Daoy (cell line): ENCODE measurements around the gene WHRN. TPM values are rescaled to one million over a fixed set of nuclear protein-coding genes. Genes with fewer than 3 reads are reported as not detected.

ENCODE experiments used
- DNase-seq: peaks from one replicate; pipeline ENCODE4 v3.0.0-alpha.2; 2015; ENCODE audit warnings: low read depth
- total RNA-seq: library from RNA; depleted of rRNA; stranded (reverse); fragments of >200 nt; shearing (Covaris generic); gene quantifications from 2 replicates; pipeline ENCODE4 v1.2.3, GENCODE V29; 2014

The WHRN gene
- total RNA-seq, 1 experiment from 2014 or later: 1.6 TPM

DNA sequence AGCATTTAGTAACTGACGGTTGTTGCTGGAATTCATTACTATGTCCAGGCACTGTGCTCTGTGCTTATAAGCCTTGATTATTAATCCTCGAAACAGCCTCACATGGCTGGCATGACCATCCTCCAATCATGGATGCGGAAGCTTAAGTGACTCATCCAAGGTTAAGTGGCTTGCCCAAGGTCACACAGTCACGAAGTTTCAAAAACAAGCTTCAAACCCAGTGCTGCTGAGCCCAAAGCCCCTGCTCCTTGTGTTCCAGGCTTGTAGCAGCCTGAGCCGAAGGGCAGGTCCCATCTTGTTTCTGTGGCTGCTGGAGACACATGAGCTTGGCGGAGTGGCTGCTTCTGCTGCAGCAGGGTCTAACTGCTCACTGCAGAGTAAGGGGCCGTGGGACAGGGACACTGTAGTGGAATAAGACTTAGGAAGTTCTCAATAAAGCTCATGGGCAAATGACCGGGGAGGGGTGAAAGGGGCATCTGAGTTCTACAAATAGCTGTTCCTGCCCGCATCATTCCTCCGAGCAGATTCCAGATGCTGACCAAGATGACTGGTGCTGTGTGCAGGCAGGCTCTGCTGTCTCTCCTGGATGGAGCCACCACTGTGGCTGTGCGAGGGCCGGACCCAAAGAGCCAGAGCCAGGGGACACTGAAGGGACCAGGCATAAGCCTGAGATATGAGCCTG, 32.4 kb downstream of the WHRN start:
- DNase-seq: no peak

- no peak for DNase-seq
These were observed 34.1 kb downstream of the WHRN start for GRCh38 chr9:114471157-114471556.

DNA sequence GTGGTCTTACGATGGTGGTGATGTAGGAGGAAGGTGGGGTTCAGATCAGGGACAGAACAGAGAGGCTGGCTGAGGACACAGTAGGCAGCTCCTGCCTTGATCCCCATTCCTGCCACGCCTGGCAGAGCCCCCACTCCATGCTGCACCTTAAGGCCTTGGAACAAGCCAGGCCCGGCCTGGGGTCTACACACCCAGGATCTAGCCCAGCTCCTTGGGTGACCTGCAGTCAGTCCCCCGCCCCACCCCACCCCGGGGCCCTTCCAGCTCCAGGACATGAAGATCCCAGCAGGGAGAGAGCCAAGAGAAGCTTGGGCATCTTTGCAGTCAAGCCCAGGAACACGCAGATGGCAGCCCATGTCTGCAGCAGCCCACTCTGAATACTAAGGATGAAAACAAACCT, 34.7 kb downstream of the WHRN start:
- no peak for DNase-seq

GRCh38 chr9:114470121-114470520, 35.2 kb downstream of the WHRN start:
- no peak for DNase-seq

GRCh38 chr9:114469091-114469853, 36.0 kb downstream of the WHRN start:
- no peak for DNase-seq

- no peak for DNase-seq
These were observed 37.4 kb downstream of the WHRN start for GRCh38 chr9:114467910-114468309.

GRCh38 chr9:114467226-114467750, 38.0 kb downstream of the WHRN start:
- no peak for DNase-seq

- DNase-seq: no peak
These were observed 39.1 kb downstream of the WHRN start for GRCh38 chr9:114465906-114466900.

DNA sequence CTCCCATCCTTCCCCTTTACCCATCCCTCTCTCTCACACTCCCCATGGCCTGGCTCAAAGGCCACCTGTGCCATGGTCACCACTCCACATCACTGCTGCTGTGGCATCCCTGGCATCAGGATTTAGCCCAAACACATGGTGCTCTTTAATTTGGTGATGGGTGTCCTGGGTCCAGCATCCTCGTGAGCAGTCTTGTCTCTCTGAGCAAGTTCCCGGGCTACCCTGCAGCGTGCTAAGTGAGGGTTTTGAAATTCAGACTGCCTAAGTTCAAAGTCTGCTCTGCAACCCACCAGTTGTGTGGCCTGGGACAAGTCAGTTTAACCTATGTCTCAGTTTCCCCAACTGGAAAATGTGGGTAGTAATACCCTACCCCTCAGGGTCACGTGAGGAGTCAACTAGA, 39.9 kb downstream of the WHRN start:
- DNase-seq: no peak

- no peak for DNase-seq
These were observed 40.8 kb downstream of the WHRN start for GRCh38 chr9:114464281-114465051.

- DNase-seq: no peak
These were observed 42.5 kb downstream of the WHRN start for GRCh38 chr9:114462791-114463190.

DNA sequence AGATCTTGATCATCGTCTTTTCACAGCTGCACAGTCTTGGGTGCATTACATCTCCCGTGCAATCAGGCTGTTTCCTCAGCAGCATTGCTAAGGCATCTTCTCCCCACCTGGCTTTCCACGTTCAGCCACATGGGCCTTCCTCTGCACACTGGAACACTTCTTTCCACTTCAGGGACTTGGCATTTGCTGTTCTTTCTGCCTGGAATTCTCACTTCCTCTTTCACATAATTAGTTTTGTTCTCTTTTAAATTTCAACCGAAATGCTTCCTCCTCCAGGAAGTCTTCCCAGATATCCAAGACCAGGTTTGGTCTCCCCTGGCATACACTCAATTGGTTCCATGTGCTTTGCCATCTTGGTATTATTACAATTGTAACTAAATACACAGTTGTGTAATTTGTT, 43.8 kb downstream of the WHRN start:
- no peak for DNase-seq

GRCh38 chr9:114460513-114461199, 44.6 kb downstream of the WHRN start:
- no peak for DNase-seq

DNA sequence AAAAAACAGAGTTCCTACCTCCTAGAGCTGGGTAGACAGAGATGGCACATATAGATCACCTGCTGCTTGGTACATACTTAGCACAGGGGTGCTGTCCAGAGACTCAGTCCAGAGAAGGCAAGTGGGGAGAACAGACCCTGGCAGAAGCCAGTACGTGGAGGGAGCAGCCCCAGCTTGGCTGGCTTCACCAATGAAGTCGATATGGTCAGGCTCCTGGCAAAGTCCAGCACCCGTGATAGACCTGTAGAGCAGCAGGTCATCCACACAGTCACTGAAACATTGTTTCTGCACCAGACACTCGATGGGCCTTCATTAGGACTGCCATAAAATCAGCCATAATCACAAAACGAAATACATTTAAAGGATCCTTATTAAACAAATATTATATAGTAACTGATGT, 45.8 kb downstream of the WHRN start:
- DNase-seq: no peak

- no peak for DNase-seq
These were observed 48.3 kb downstream of the WHRN start for GRCh38 chr9:114456929-114457328.

- no peak for DNase-seq
These were observed 50.6 kb downstream of the WHRN start for GRCh38 chr9:114454652-114455051.

DNA sequence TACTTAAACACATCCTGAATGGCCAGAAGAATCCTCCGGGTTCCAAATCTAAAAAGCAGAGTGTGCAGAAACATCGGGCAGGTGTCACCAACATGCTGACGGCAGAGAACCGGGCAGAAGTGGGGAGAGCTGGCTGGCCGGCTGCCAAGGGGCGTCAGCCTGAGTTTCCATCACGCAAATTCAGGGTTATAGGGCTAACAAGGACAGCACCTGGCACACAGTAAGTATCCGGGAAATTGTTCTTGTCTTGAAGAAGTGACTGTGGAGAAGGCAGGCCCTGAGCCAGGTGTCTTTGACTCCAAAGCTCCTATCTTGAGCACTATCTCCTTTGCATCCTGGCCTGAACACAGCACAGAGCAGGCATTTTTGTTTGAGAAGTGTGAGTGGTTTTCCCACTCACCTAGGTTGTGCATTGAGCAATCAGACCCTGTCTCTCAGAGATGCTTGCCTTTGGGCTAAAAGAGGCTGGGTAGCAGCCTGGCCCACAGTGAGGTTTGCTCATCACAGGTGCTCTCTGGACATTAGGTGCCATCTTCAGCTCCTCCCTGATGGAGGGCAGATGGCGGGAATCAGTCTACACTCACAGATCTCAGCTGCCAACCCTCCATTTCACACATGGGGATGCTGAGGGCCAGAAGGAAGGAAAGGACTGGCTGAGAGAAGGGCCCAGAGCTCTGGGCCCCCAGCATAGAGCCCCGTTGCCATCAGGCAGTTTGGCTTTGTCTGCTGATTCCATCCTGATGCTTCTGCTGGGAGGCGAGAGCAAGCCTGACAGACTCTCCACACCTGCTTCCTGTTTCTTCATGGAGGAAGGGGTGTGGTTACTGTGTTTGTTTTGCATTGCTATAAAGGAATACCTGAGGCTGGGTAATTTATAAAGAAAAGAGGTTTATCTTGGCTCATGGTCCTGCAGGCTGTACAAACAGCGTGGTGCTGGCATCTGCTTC, 52.8 kb downstream of the WHRN start:
- no peak for DNase-seq

DNA sequence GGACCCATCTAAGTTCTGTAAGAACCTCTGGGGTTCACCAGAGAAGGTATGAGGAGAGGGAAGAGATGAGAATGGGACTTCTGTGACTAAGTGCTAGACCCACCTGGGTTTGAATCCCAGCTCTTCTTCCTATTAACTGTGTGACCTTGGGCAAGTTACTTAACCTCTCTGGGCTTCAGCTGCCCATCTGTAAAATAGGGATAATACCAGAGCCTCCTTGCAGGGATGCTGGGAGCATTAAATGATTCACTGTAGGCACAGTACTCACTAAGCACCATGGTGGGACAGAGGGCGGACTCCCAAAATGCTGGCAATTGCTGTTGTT, 53.6 kb downstream of the WHRN start:
- no peak for DNase-seq

- no peak for DNase-seq
These were observed 54.2 kb downstream of the WHRN start for GRCh38 chr9:114450833-114451706.
